Limb (tissue), 2 donors: ENCODE measurements around the gene FRMD4B.
"Not testable (repeated sequence)": the region's sequence is repeated elsewhere in the genome, so short reads cannot be mapped to it uniquely, and the experiment has no call there.

ENCODE experiments used
- DNase-seq, 2 donors: peaks; one replicate each; pipeline ENCODE4 v3.0.0-alpha.2; 2016; ENCODE audit errors: extremely low spot score in 2 of 2

Gene FRMD4B

GRCh38 chr3:69283913-69284611 lies 101.8 kb downstream of the FRMD4B start:
- no peak for DNase-seq

DNA sequence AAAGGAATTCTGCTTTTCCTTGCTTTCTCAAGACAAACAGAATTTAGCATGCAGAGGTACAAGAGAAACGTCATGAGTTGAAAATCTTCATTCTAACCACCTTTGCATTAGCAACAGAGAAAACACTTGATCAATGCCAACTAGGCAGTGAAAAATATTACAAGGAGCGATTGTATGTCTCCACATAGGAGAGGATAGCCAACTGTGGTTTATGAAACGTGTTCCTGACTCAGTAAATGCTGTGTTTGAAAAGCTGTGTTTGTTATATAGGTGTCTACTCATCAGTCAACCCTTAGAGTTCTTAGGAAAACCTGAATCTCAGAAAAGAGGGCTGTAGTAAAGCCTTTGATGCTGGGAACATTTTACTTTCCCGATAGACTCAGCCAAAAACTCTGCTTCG lies 102.4 kb downstream of the FRMD4B start:
- DNase-seq = no peak

- DNase-seq = no peak
These were observed 103.7 kb downstream of the FRMD4B start for GRCh38 chr3:69282181-69282580.

- not testable (repeated sequence) for DNase-seq
These were observed 108.5 kb downstream of the FRMD4B start for GRCh38 chr3:69277403-69277802.

DNA sequence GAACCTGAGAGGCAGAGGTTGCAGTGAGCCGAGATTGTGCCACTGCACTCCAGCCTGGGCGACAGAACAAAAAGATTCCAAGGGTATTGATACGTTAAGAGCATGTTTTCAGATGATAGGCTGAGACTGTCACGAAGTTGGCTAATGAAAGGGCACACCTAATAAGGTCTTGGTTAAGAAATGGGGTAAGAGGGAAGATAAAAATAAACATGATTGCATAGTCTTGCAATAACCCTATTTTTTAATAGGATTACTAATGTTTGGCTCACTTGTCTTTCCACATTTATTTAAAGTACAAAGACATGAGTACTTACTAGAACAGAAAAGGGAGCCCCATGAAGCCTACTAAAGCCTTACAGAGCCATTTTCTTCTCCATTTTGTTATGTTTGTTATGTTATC lies 109.0 kb downstream of the FRMD4B start:
- no peak for DNase-seq

GRCh38 chr3:69276191-69276590 lies 109.7 kb downstream of the FRMD4B start:
- not testable (repeated sequence) for DNase-seq

GRCh38 chr3:69273896-69274295 lies 112.0 kb downstream of the FRMD4B start:
- no peak for DNase-seq

DNA sequence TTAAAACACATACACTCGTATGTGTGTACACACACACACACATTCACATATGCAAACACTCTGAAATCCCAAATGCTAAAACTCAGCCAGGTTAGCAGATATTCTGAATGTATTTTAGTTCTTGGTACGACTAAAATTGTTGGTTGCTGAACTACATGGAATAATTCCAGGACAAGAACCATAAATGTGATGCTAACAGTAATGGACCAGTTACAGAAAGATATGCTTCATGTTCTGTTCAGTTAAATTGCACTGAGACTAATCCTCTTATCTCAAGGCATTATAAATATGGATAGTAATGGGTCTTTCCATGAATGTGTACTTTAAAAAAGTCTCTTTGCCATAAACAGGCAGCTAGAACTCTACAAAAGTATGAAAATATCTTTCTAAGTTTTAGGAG lies 113.3 kb downstream of the FRMD4B start:
- DNase-seq = no peak

GRCh38 chr3:69271098-69271497 lies 114.8 kb downstream of the FRMD4B start:
- DNase-seq = no peak

DNA sequence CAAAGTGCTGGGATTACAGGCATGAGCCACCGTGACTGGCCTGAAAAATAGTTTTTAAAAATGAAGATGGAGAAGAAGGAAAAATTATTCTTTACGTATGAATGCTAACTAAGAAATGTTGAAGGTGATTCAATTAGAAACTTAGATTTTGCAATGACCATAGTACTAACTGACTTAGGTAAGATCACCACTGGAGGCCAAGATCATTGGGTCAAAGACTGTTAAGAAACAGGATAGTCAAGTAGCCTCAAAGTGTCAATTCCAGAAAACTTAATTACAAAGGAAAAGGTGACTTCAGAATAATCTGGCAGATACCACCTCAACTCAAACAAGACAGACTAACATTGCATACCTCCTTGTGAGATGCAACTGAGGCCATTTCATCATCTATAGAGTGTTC lies 119.3 kb downstream of the FRMD4B start:
- no peak for DNase-seq

GRCh38 chr3:69266071-69266470 lies 119.8 kb downstream of the FRMD4B start:
- DNase-seq = not testable (repeated sequence)

DNA sequence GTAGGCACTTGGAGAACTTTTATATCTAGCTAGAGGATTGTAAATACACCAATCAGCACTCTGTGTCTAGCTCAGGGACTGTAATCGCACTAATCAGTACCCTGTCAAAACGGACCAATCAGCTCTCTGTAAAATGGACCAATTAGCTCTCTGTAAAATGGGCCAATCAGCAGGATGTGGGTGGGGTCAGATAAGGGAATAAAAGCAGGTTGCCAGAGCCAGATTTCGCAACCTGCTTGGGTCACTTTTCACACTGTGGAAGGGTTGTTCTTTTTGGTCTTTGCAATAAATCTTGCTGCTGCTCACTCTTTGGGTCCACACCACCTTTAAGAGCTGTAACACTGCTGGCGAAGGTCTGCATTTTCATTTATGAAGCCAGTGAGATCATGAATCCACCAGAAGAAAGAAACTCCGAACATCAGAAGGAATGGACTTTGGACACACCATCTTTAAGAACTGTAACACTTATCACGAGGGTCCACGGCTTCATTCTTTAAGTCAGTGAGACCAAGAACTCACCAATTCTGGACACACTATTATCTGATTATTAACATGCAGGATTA lies 125.0 kb downstream of the FRMD4B start:
- DNase-seq = not testable (repeated sequence)

DNA sequence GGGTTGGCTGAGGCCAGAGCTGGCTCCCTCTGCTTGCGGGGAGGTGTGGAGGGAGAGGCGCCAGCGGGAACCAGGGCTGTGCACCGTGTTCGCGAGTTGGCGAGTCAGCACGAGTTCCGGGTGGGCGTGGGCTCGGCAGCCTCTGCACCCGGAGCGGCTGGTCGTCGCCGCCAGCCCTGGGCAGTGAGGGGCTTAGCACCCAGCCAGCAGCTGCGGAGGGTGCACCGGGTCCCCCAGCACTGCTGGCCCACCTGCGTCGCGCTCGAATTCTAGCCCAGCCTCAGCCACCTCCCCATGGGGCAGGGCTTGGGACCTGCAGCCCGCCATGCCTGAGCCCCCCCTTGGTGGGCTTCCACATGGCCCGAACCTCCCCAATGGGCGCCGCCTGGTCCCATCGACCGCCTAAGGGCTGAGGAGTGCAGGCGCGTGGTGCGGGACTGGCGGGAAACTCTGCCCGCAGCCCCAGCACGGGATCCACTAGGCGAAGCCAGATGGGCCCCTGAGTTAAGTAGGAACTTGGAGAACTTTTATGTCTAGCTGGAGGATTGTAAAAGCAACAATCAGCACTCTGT lies 125.6 kb downstream of the FRMD4B start:
- no peak for DNase-seq

DNA sequence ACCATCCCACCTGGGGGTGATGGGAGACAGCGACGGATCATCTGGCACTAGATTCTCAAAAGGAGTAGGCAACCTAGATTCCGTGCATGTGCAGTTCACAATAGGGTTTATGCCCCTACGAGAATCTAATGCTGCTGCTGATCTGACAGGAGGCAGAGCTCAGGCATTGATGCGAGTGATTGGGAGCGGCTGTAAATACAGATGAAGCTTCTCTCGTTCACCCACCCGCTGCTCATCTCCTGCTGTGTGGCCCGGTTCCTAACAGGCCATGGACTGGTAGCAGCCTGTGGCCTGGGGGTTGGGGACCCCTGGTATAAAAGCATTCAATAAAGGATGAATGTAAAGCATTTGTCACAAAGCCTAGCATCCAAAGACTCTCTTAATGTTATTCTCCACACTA lies 126.8 kb downstream of the FRMD4B start:
- DNase-seq = no peak

GRCh38 chr3:69255928-69256327 lies 130.0 kb downstream of the FRMD4B start:
- no peak for DNase-seq

- no peak for DNase-seq
These were observed 131.5 kb downstream of the FRMD4B start for GRCh38 chr3:69254351-69254750.

DNA sequence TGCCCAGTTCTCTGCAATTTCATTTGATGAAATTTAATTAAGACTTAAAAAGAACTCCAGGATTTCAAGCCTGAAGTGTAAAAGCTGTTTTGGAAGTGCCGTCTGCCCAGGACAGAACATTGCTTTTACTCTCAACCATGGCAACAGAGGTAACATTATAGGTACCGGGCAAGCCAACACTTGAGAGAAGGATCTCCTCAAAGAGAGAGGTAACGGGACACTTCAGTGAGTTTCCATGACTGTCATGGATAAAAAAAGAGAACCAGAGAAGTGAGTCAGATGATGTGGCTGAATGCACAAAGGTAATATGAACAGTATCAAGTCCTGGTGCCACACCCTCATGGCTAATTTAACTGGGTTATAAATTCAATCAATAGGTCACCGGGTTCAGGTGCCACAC lies 133.3 kb downstream of the FRMD4B start:
- DNase-seq = no peak

DNA sequence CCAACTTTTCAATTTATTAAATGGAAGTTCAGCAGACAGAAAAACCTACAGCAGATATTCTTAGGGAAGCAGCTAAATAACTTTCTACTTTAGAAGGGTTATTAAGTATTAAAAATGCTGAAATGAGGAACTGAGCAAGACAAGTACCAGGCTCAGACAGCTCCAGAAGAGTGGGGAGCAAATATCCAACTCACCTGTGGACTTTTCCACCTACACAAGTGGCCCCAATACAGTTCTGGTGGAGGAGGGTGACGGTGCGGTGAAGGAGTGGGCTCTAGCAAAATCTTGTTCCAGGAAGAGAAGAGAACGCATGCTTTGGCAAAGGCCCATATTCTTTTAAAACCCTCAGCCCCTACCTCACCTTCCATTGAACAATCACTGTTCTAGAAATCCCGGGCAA lies 133.7 kb downstream of the FRMD4B start:
- DNase-seq = no peak

DNA sequence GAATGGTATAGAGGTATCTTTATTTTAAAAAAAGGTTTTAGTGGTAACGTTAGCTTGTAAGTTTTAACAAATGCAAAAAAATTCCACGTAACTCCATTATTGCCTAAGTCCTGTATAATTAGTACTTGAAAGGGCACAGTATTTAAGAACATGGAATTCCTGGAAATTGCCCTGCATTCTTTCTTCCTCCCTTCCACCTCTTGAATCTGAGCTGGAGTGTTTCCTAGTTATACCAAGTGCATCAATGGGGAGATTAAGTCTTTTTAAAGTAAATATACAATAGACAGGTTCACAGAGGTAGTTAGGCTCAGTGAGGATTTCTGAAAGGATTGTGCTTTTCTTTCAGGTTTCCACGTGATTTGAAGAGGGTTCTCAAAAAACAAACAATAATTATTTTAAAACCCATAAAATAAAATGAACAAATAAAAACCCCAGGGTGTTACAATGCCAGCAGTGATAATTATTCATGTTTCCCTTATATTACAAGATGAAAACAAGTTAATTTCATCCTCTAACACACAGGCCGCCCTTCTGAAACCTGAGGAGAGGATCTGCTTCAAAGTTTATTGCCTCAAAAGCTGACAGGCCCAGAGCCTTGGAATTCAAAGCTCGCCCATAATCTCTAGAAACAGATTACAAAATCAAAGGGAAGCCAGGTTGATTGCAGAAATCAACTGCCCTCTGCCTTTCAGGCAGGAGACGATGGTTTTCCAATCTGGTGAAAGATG lies 134.6 kb downstream of the FRMD4B start:
- no peak for DNase-seq

- DNase-seq = peak; percentile 42 to 68
These were observed 135.9 kb downstream of the FRMD4B start for GRCh38 chr3:69250014-69250413.

GRCh38 chr3:69249001-69249400 lies 136.9 kb downstream of the FRMD4B start:
- no peak for DNase-seq

- DNase-seq = no peak
These were observed 137.5 kb downstream of the FRMD4B start for GRCh38 chr3:69248436-69248835.
